Activated naive CD4-positive, alpha-beta T cell treated with anti-CD3 and anti-CD28 coated beads, Interleukin-2, amount 10 ng/mL, durations not matched to agents 7 days and 5 days (primary cell): Measurements from ENCODE around the gene NR5A1.

Source experiments
- CTCF ChIA-PET: fragments of 350-600 bp; sonication (Branson Sonifier 250); formaldehyde crosslinking; loops from one replicate; lab custom pipeline; 2021; ENCODE audit warnings: antibody characterized with exemption; lab: Charles Lee
- DNase-seq: peaks from one replicate; pipeline ENCODE4 v3.0.0-alpha.2; 2020
- H3K27ac Mint-ChIP-seq: one replicate; pipeline ENCODE4 v1.8.0; 2021; ENCODE audit warnings: mild to moderate bottlenecking, moderate library complexity, mixed read lengths
- H3K27me3 Mint-ChIP-seq: one replicate; pipeline ENCODE4 v1.8.0; 2021; ENCODE audit warnings: mild to moderate bottlenecking, mixed read lengths
- H3K36me3 Mint-ChIP-seq: one replicate; pipeline ENCODE4 v1.8.0; 2021; ENCODE audit warnings: mixed read lengths
- H3K4me1 Mint-ChIP-seq: one replicate; pipeline ENCODE4 v1.8.0; 2021; ENCODE audit warnings: mixed read lengths
- H3K4me3 Mint-ChIP-seq: one replicate; pipeline ENCODE4 v1.8.0; 2021; ENCODE audit warnings: mild to moderate bottlenecking, moderate library complexity, mixed read lengths
- H3K9me3 Mint-ChIP-seq: one replicate; pipeline ENCODE4 v1.8.0; 2021; ENCODE audit warnings: mixed read lengths

Gene NR5A1

GRCh38 chr9:124527781-124528180 lies 20.6 kb upstream of the NR5A1 start:
- CTCF ChIA-PET, result interaction anchor here (1.0 to 2.3 kb wide), 2 partner anchors 9 to 22 kb away, joined by 3 to 14 read pairs; no protein-coding TSS in a partner anchor
- Mint-ChIP-seq H3K36me3 (no peaks in the 10 kb centered on the region), H3K4me3 (no peak overlapping the region), H3K27me3 (peaks cover 10% of the 10 kb centered on the region), H3K27ac (no peak overlapping the region), H3K9me3 (no peaks in the 10 kb centered on the region), H3K4me1 (no peaks in the 10 kb centered on the region)
- no peak for DNase-seq

GRCh38 chr9:124526174-124526573 lies 19.0 kb upstream of the NR5A1 start:
- H3K4me1 Mint-ChIP-seq, result no peaks in the 10 kb centered on the region
- no peak for DNase-seq
- CTCF ChIA-PET, result no interaction called here
- H3K27me3 Mint-ChIP-seq, result peaks cover 22% of the 10 kb centered on the region
- no peaks in the 10 kb centered on the region for H3K9me3 Mint-ChIP-seq
- no peak overlapping the region for H3K4me3 Mint-ChIP-seq
- no peak overlapping the region for H3K27ac Mint-ChIP-seq
- no peaks in the 10 kb centered on the region for H3K36me3 Mint-ChIP-seq

GRCh38 chr9:124522121-124523098 lies 15.2 kb upstream of the NR5A1 start:
- H3K4me3 Mint-ChIP-seq, result no peak overlapping the region
- CTCF ChIA-PET, result no interaction called here
- H3K27ac Mint-ChIP-seq, result no peak overlapping the region
- no peaks in the 10 kb centered on the region for H3K36me3 Mint-ChIP-seq
- no peaks in the 10 kb centered on the region for H3K9me3 Mint-ChIP-seq
- no peaks in the 10 kb centered on the region for H3K4me1 Mint-ChIP-seq
- peaks cover 21% of the 10 kb centered on the region for H3K27me3 Mint-ChIP-seq
- no peak for DNase-seq

GRCh38 chr9:124521142-124521541 lies 13.9 kb upstream of the NR5A1 start:
- Mint-ChIP-seq H3K9me3 (no peaks in the 10 kb centered on the region), H3K27me3 (peaks cover 29% of the 10 kb centered on the region), H3K27ac (no peak overlapping the region), H3K4me3 (no peak overlapping the region), H3K36me3 (no peaks in the 10 kb centered on the region), H3K4me1 (no peaks in the 10 kb centered on the region)
- CTCF ChIA-PET, result no interaction called here
- no peak for DNase-seq

- no peaks in the 10 kb centered on the region for H3K4me1 Mint-ChIP-seq
- DNase-seq, result no peak
- H3K27me3 Mint-ChIP-seq, result peaks cover 32% of the 10 kb centered on the region
- H3K9me3 Mint-ChIP-seq, result no peaks in the 10 kb centered on the region
- H3K36me3 Mint-ChIP-seq, result no peaks in the 10 kb centered on the region
- no peak overlapping the region for H3K4me3 Mint-ChIP-seq
- CTCF ChIA-PET, result interaction anchor here (0.6 kb wide), 1 partner anchor 110 kb away, joined by 3 read pairs; no protein-coding TSS in a partner anchor
- no peak overlapping the region for H3K27ac Mint-ChIP-seq
Measured at GRCh38 chr9:124520206-124520596, 13.0 kb upstream of the NR5A1 start.

- Mint-ChIP-seq H3K4me1 (no peaks in the 10 kb centered on the region), H3K9me3 (no peaks in the 10 kb centered on the region), H3K36me3 (no peaks in the 10 kb centered on the region), H3K4me3 (no peak overlapping the region), H3K27ac (no peak overlapping the region), H3K27me3 (peaks cover 38% of the 10 kb centered on the region)
- CTCF ChIA-PET, result no interaction called here
- DNase-seq, result no peak
Measured at GRCh38 chr9:124518116-124518515, 10.9 kb upstream of the NR5A1 start.

GRCh38 chr9:124517600-124517999 lies 10.4 kb upstream of the NR5A1 start:
- H3K36me3 Mint-ChIP-seq, result no peaks in the 10 kb centered on the region
- no peak overlapping the region for H3K27ac Mint-ChIP-seq
- CTCF ChIA-PET, result no interaction called here
- DNase-seq, result no peak
- H3K4me1 Mint-ChIP-seq, result no peaks in the 10 kb centered on the region
- no peaks in the 10 kb centered on the region for H3K9me3 Mint-ChIP-seq
- peaks cover 40% of the 10 kb centered on the region for H3K27me3 Mint-ChIP-seq
- no peak overlapping the region for H3K4me3 Mint-ChIP-seq

- no peaks in the 10 kb centered on the region for H3K9me3 Mint-ChIP-seq
- CTCF ChIA-PET, result interaction anchor here (1.5 kb wide), 1 partner anchor 21 kb away, joined by 3 read pairs; no protein-coding TSS in a partner anchor
- DNase-seq, result no peak
Measured at GRCh38 chr9:124514874-124515273, 7.7 kb upstream of the NR5A1 start.

GRCh38 chr9:124514125-124514524 lies 6.9 kb upstream of the NR5A1 start:
- Mint-ChIP-seq H3K36me3 (no peaks in the 10 kb centered on the region), H3K9me3 (no peaks in the 10 kb centered on the region), H3K27me3 (peaks cover 44% of the 10 kb centered on the region), H3K4me3 (no peak overlapping the region), H3K4me1 (no peaks in the 10 kb centered on the region), H3K27ac (no peak overlapping the region)
- CTCF ChIA-PET, result no interaction called here
- DNase-seq, result no peak

More at GRCh38 chr9:124514874-124515273, 7.7 kb upstream of the NR5A1 start:
- Mint-ChIP-seq H3K36me3 (no peaks in the 10 kb centered on the region), H3K4me3 (no peak overlapping the region), H3K4me1 (no peaks in the 10 kb centered on the region), H3K27ac (no peak overlapping the region), H3K27me3 (peaks cover 44% of the 10 kb centered on the region)

- no peaks in the 10 kb centered on the region for H3K4me1 Mint-ChIP-seq
- H3K36me3 Mint-ChIP-seq, result no peaks in the 10 kb centered on the region
- no peak overlapping the region for H3K27ac Mint-ChIP-seq
- peaks cover 44% of the 10 kb centered on the region for H3K27me3 Mint-ChIP-seq
- no peaks in the 10 kb centered on the region for H3K9me3 Mint-ChIP-seq
- H3K4me3 Mint-ChIP-seq, result no peak overlapping the region
- no peak for DNase-seq
- CTCF ChIA-PET, result no interaction called here
Measured at GRCh38 chr9:124513376-124513994, 6.3 kb upstream of the NR5A1 start.

GRCh38 chr9:124512806-124513204 lies 5.6 kb upstream of the NR5A1 start:
- H3K9me3 Mint-ChIP-seq, result no peaks in the 10 kb centered on the region
- no peak overlapping the region for H3K4me3 Mint-ChIP-seq
- H3K27ac Mint-ChIP-seq, result no peak overlapping the region
- H3K4me1 Mint-ChIP-seq, result no peaks in the 10 kb centered on the region
- no peak for DNase-seq
- no peaks in the 10 kb centered on the region for H3K36me3 Mint-ChIP-seq
- H3K27me3 Mint-ChIP-seq, result peaks cover 40% of the 10 kb centered on the region
- CTCF ChIA-PET, result no interaction called here

GRCh38 chr9:124511891-124512805 lies 4.9 kb upstream of the NR5A1 start:
- H3K4me1 Mint-ChIP-seq, result no peaks in the 10 kb centered on the region
- H3K27ac Mint-ChIP-seq, result no peak overlapping the region
- no peaks in the 10 kb centered on the region for H3K9me3 Mint-ChIP-seq
- DNase-seq, result no peak
- CTCF ChIA-PET, result no interaction called here
- H3K27me3 Mint-ChIP-seq, result peaks cover 40% of the 10 kb centered on the region
- H3K4me3 Mint-ChIP-seq, result no peak overlapping the region
- no peaks in the 10 kb centered on the region for H3K36me3 Mint-ChIP-seq

- H3K4me3 Mint-ChIP-seq, result no peak overlapping the region
- no peaks in the 10 kb centered on the region for H3K36me3 Mint-ChIP-seq
- DNase-seq, result no peak
- CTCF ChIA-PET, result interaction anchor here (1.1 kb wide), 1 partner anchor 25 kb away, joined by 3 read pairs; no protein-coding TSS in a partner anchor
- peaks cover 40% of the 10 kb centered on the region for H3K27me3 Mint-ChIP-seq
- no peaks in the 10 kb centered on the region for H3K4me1 Mint-ChIP-seq
- H3K9me3 Mint-ChIP-seq, result no peaks in the 10 kb centered on the region
- no peak overlapping the region for H3K27ac Mint-ChIP-seq
Measured at GRCh38 chr9:124511426-124511840, 4.2 kb upstream of the NR5A1 start.
